ENCODE measurements around the gene CCDC201. TPM values are rescaled to one million over a fixed set of nuclear protein-coding genes. Genes with fewer than 3 reads are reported as not detected.
A peak's percentile ranks its signal among the peaks of the same experiment; 100 is the strongest.

The CCDC201 gene, protein sequence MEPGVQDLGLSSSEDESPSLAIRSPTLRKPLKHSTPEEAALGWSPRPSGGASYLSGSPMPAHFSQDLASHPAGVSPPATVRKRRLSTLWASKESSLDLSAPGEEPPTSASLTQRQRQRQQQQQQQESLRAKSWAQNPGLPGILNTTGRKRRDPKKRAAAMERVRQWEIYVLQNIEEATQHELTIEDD
- not detected for total RNA-seq (2013)
- polyA plus RNA-seq = not detected
- not detected in 2 replicates for polyA minus RNA-seq
- 0 to 0.92 (median 0) reads per million in 11 experiments for total RNA-seq

DNA sequence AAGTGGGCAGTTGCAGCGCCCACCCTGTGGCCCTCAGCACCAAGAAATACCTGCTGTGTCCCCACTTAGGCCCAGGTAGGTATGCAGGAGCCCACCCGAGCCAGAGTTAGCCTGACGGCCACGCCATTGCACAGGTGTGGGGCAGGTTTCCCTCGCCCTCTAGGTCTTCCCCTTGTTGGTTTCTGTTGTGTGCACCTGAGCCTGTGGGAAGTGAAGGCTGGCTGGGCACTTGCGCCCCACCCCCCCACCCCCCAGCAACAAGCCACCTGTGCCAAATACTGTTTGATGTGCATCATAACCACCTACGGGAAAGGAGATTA, at the start of gene CCDC201:
TSS of gene CCDC201 (minus strand) at position 48 of the 320 bp plus-strand sequence. CDS start 75 bp downstream, outside the sequence.
- Histone ChIP-seq H3K36me3 (replicated peaks in 1 of 2; ENCODE audit: control insufficient read depth in 1 of 2, insufficient read depth in 2 of 2, low read length in 2 of 2) (no peaks in the 10 kb centered on the region), H3K4me1 (ENCODE audit: control insufficient read depth in 1 of 2, insufficient read depth in 2 of 2, low read length in 2 of 2) (no peaks in the 10 kb centered on the region), H3K9me3 (replicated peaks in 1 of 2; ENCODE audit: control insufficient read depth in 1 of 2, insufficient read depth in 1 of 2, low read length in 2 of 2) (peaks cover 0 to 1% of the 10 kb centered on the region in 2 donors), H2AFZ (ENCODE audit: insufficient read depth, low read depth, low read length, poor library complexity, severe bottlenecking) (no peak within 1 kb of the TSS), H4K20me1 (ENCODE audit: insufficient read depth, low read length) (no peaks in the 10 kb centered on the region), H3K4me2 (replicated peaks; ENCODE audit: extremely low read depth, low read length, poor library complexity, severe bottlenecking) (no peak within 1 kb of the TSS), H3K27me3 (ENCODE audit: control insufficient read depth in 2 of 2, insufficient read depth in 2 of 2, low read length in 2 of 2) (no peaks in the 10 kb centered on the region), H3K79me2 (ENCODE audit: insufficient read depth, low read length) (no peaks in the 10 kb centered on the region), H3K4me3 (replicated peaks in 1 of 3; ENCODE audit: low read depth in 2 of 3, low read length in 3 of 3) (no peak within 1 kb of the TSS), H3K9ac (ENCODE audit: insufficient read depth, low read length, poor library complexity, severe bottlenecking) (no peak within 1 kb of the TSS), H3K27ac (ENCODE audit: low read depth in 1 of 2, low read length in 2 of 2) (no peak within 1 kb of the TSS)
- Mint-ChIP-seq H3K27ac (no peak within 1 kb of the TSS), H3K9me3 (peaks cover 0 to 8% (median 2%) of the 10 kb centered on the region in 7 donors), H3K27me3 (ENCODE audit: low read depth in 3 of 3) (peaks cover 2 to 4% (median 4%) of the 10 kb centered on the region in 3 donors), H3K36me3 (no peaks in the 10 kb centered on the region), H3K4me1 (no peaks in the 10 kb centered on the region), H3K4me3 (peak within 1 kb of the TSS in 1 of 2 donors; percentile 37)
- WGBS (ENCODE audit: insufficient coverage) = 100% methylated on average over 3 of the region's 7 CpGs
- intact Hi-C loops (cut with micrococcal nuclease) = no loop called here
- DNase-seq = no peak
- TF ChIP-seq, protein P1, sequence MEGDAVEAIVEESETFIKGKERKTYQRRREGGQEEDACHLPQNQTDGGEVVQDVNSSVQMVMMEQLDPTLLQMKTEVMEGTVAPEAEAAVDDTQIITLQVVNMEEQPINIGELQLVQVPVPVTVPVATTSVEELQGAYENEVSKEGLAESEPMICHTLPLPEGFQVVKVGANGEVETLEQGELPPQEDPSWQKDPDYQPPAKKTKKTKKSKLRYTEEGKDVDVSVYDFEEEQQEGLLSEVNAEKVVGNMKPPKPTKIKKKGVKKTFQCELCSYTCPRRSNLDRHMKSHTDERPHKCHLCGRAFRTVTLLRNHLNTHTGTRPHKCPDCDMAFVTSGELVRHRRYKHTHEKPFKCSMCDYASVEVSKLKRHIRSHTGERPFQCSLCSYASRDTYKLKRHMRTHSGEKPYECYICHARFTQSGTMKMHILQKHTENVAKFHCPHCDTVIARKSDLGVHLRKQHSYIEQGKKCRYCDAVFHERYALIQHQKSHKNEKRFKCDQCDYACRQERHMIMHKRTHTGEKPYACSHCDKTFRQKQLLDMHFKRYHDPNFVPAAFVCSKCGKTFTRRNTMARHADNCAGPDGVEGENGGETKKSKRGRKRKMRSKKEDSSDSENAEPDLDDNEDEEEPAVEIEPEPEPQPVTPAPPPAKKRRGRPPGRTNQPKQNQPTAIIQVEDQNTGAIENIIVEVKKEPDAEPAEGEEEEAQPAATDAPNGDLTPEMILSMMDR (IDR thresholded peaks at IDR 0.05) = no peak

DNA sequence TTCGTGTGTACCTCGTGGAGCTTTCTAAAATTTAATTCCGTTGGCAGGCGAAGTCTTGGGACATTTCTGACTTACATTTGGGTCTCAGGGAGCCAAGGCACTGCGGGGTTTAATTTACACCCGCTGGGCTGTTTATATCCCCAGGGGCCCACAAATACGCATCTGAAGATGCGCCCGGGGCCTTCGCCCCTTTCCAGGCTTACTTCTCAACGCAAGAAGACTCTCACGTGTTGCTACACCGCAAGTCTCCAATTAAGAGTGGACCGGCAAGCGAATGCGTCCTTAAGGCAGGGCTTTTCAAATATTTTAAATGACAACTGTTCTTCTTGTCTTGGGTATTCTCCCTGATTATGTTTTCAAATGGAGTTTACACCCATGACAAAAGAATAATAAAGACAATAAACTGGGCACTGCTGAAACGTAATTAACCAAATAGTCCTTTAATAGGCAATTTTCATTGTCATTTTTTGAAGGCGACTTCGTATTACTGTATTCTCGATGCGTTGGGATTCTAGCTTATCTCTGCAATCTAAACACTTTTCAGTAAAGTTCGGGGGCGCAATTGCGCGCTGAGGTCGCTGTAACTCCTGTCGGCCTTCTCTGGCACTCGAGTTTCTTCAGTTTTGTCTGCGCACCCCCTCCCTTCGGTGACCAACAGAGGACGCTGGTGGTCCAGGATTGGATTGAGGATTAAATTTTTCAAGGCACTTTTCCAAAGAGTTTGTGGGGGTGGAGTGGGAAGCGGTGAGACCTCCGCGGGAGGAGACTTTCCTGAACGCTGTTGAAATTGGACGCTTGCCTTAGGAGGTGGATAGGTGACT, 49.0 kb upstream of the CCDC201 start:
- Mint-ChIP-seq H3K9me3 (peaks cover 0 to 9% (median 0%) of the 10 kb centered on the region in 7 donors), H3K27me3 (ENCODE audit: low read depth in 3 of 3) (peaks cover 53 to 76% (median 64%) of the 10 kb centered on the region in 3 donors), H3K27ac (no peak overlapping the region), H3K4me3 (peak overlapping the region in 1 of 2 donors; percentile 72), H3K36me3 (no peaks in the 10 kb centered on the region), H3K4me1 (peaks cover 4% of the 10 kb centered on the region)
- peaks cover 0 to 18% of the 10 kb centered on the region in 2 donors for H3K9me3 ChIP-seq (replicated peaks in 1 of 2; ENCODE audit: control insufficient read depth in 1 of 2, insufficient read depth in 1 of 2, low read length in 2 of 2)
- intact Hi-C loops (cut with micrococcal nuclease) = no loop called here
- peaks cover 53 to 70% of the 10 kb centered on the region in 2 donors for H3K27me3 ChIP-seq (ENCODE audit: control insufficient read depth in 2 of 2, insufficient read depth in 2 of 2, low read length in 2 of 2)
- no peaks in the 10 kb centered on the region for H3K36me3 ChIP-seq (replicated peaks in 1 of 2; ENCODE audit: control insufficient read depth in 1 of 2, insufficient read depth in 2 of 2, low read length in 2 of 2)
- no peaks in the 10 kb centered on the region for H3K4me1 ChIP-seq (ENCODE audit: control insufficient read depth in 1 of 2, insufficient read depth in 2 of 2, low read length in 2 of 2)
- H2AFZ ChIP-seq (ENCODE audit: insufficient read depth, low read depth, low read length, poor library complexity, severe bottlenecking) = no peak overlapping the region
- H3K9ac ChIP-seq (ENCODE audit: insufficient read depth, low read length, poor library complexity, severe bottlenecking) = no peak overlapping the region
- no peak overlapping the region for H3K4me3 ChIP-seq (replicated peaks in 1 of 3; ENCODE audit: low read depth in 2 of 3, low read length in 3 of 3)
- TF ChIP-seq, protein P1 (IDR thresholded peaks at IDR 0.05) = no peak
- no peak overlapping the region for H3K4me2 ChIP-seq (replicated peaks; ENCODE audit: extremely low read depth, low read length, poor library complexity, severe bottlenecking)
- H3K27ac ChIP-seq (ENCODE audit: low read depth in 1 of 2, low read length in 2 of 2) = no peak overlapping the region
- 7% methylated on average over 28 of the region's 36 CpGs for WGBS (ENCODE audit: insufficient coverage)
- H3K79me2 ChIP-seq (ENCODE audit: insufficient read depth, low read length) = no peaks in the 10 kb centered on the region
- H4K20me1 ChIP-seq (ENCODE audit: insufficient read depth, low read length) = no peaks in the 10 kb centered on the region
- DNase-seq = no peak
